GM12875 (cell line): ENCODE results near the gene HDGFL2.

Experiments
- H3K4me3 ChIP-seq: one replicate; pipeline ENCODE4 v1.5.1; 2011; ENCODE audit warnings: low read depth, low read length, control low read depth
- CTCF ChIP-seq: IDR thresholded peaks from 2 replicates; pipeline ENCODE4 v1.5.1; 2011; ENCODE audit warnings: low read depth, mild to moderate bottlenecking, control low read depth, inconsistent platforms, low read length, moderate library complexity, borderline replicate concordance; ENCODE audit not compliant: insufficient read depth

Gene HDGFL2

GRCh38 chr19:4529924-4530522 is 57.9 kb downstream of the HDGFL2 start:
- TF ChIP-seq CTCF = no peak
- no peak overlapping the region for H3K4me3 ChIP-seq

GRCh38 chr19:4531562-4532165 is 59.6 kb downstream of the HDGFL2 start:
- no peak for TF ChIP-seq CTCF
- H3K4me3 ChIP-seq = no peak overlapping the region

GRCh38 chr19:4533334-4533733 is 61.2 kb downstream of the HDGFL2 start:
- H3K4me3 ChIP-seq = no peak overlapping the region
- no peak for TF ChIP-seq CTCF

GRCh38 chr19:4533835-4534424 is 61.8 kb downstream of the HDGFL2 start:
- H3K4me3 ChIP-seq = no peak overlapping the region
- TF ChIP-seq CTCF = no peak

- no peak within 1 kb of the TSS for H3K4me3 ChIP-seq
- no peak for TF ChIP-seq CTCF
Measured at GRCh38 chr19:4534836-4535658, 63.0 kb downstream of the HDGFL2 start, which contains the start of gene PLIN5. PLIN5 (minus strand) TSS chr19:4535224; CDS start chr19:4534074, 1,150 bp downstream.

- no peak for TF ChIP-seq CTCF
- H3K4me3 ChIP-seq = no peak overlapping the region
Measured at GRCh38 chr19:4536798-4537197, 64.7 kb downstream of the HDGFL2 start.
